Measurements from ENCODE around the gene MVB12A. TPM values are rescaled to one million over a fixed set of nuclear protein-coding genes. Genes with fewer than 3 reads are reported as not detected.
A peak's percentile ranks its signal among the peaks of the same experiment; 100 is the strongest.

Gene MVB12A
- 155 and 216 TPM in 2 replicates for total RNA-seq (2014; rRNA removed; shearing (Covaris generic))

GRCh38 chr19:17419621-17420474 is at the start of gene MVB12A:
Gene MVB12A (plus strand): TSS chr19:17420047. CDS start chr19:17420136, 89 bp downstream.
- DNase-seq (ENCODE audit: low spot score) = peak; percentile 100

GRCh38 chr19:17376935-17377600 is 42.8 kb upstream of the MVB12A start, which contains the start of gene PLVAP:
Gene PLVAP (minus strand): TSS chr19:17377342. CDS start chr19:17377288, 54 bp downstream.
- DNase-seq (ENCODE audit: low spot score) = no peak

GRCh38 chr19:17378271-17378670 is 41.6 kb upstream of the MVB12A start:
- no peak for DNase-seq (ENCODE audit: low spot score)

- no peak for DNase-seq (ENCODE audit: low spot score)
These were observed 40.6 kb upstream of the MVB12A start for GRCh38 chr19:17379221-17379631.

GRCh38 chr19:17380426-17381138 is 39.3 kb upstream of the MVB12A start:
- no peak for DNase-seq (ENCODE audit: low spot score)

GRCh38 chr19:17385878-17386611 is 33.8 kb upstream of the MVB12A start:
- DNase-seq (ENCODE audit: low spot score) = peak; percentile 45

GRCh38 chr19:17389288-17389687 is 30.6 kb upstream of the MVB12A start:
- DNase-seq (ENCODE audit: low spot score) = no peak

GRCh38 chr19:17389957-17390664 is 29.7 kb upstream of the MVB12A start:
- no peak for DNase-seq (ENCODE audit: low spot score)

- peak; percentile 94 for DNase-seq (ENCODE audit: low spot score)
These were observed 29.0 kb upstream of the MVB12A start for GRCh38 chr19:17390665-17391370.

- DNase-seq (ENCODE audit: low spot score) = no peak
These were observed 28.3 kb upstream of the MVB12A start for GRCh38 chr19:17391371-17392151.

GRCh38 chr19:17393002-17393401 is 26.8 kb upstream of the MVB12A start:
- peak; percentile 78 for DNase-seq (ENCODE audit: low spot score)

- no peak for DNase-seq (ENCODE audit: low spot score)
These were observed 25.9 kb upstream of the MVB12A start, which contains the start of gene CCDC194 for GRCh38 chr19:17393914-17394313. Gene CCDC194 (minus strand): TSS chr19:17394196. CDS start chr19:17394158, 38 bp downstream.

- peak; percentile 72 for DNase-seq (ENCODE audit: low spot score)
These were observed 24.9 kb upstream of the MVB12A start for GRCh38 chr19:17394891-17395415.

- no peak for DNase-seq (ENCODE audit: low spot score)
These were observed 20.8 kb upstream of the MVB12A start for GRCh38 chr19:17398902-17399527.

GRCh38 chr19:17401628-17402027 is 18.2 kb upstream of the MVB12A start:
- no peak for DNase-seq (ENCODE audit: low spot score)

GRCh38 chr19:17402982-17403855 is 16.6 kb upstream of the MVB12A start:
- DNase-seq (ENCODE audit: low spot score) = no peak

GRCh38 chr19:17404015-17404414 is 15.8 kb upstream of the MVB12A start:
- DNase-seq (ENCODE audit: low spot score) = no peak

All from H4 (cell line).